ENCODE measurements around the gene CCDC102A.
"Not testable (repeated sequence)": the region's sequence is repeated elsewhere in the genome, so short reads cannot be mapped to it uniquely, and the experiment has no call there.

Gene CCDC102A

GRCh38 chr16:57509231-57509923 is 27.0 kb downstream of the CCDC102A start:
- ATAC-seq = no peak
- H3K36me3 Mint-ChIP-seq = peaks cover 22% of the 10 kb centered on the region
- H3K4me1 Mint-ChIP-seq = no peaks in the 10 kb centered on the region
- H3K9me3 Mint-ChIP-seq = no peaks in the 10 kb centered on the region
- H3K27ac Mint-ChIP-seq = no peak overlapping the region
- peaks cover 44% of the 10 kb centered on the region for H3K27me3 Mint-ChIP-seq
- no peak overlapping the region for H3K4me3 Mint-ChIP-seq

GRCh38 chr16:57508035-57508425 is 28.3 kb downstream of the CCDC102A start:
- Mint-ChIP-seq H3K27ac (no peak overlapping the region), H3K36me3 (peaks cover 14% of the 10 kb centered on the region)

GRCh38 chr16:57507136-57508034 is 29.0 kb downstream of the CCDC102A start:
- Mint-ChIP-seq H3K36me3 (peaks cover 9% of the 10 kb centered on the region), H3K4me3 (no peak overlapping the region), H3K27ac (no peak overlapping the region), H3K4me1 (no peaks in the 10 kb centered on the region), H3K27me3 (peaks cover 54% of the 10 kb centered on the region), H3K9me3 (no peaks in the 10 kb centered on the region)
- ATAC-seq = no peak

More at GRCh38 chr16:57508035-57508425, 28.3 kb downstream of the CCDC102A start:
- no peak overlapping the region for H3K4me3 Mint-ChIP-seq
- no peak for ATAC-seq
- H3K4me1 Mint-ChIP-seq = no peaks in the 10 kb centered on the region
- peaks cover 49% of the 10 kb centered on the region for H3K27me3 Mint-ChIP-seq
- H3K9me3 Mint-ChIP-seq = no peaks in the 10 kb centered on the region

GRCh38 chr16:57505169-57505568 is 31.2 kb downstream of the CCDC102A start:
- Mint-ChIP-seq H3K9me3 (no peaks in the 10 kb centered on the region), H3K27me3 (peaks cover 54% of the 10 kb centered on the region), H3K4me1 (no peaks in the 10 kb centered on the region), H3K27ac (no peak overlapping the region), H3K4me3 (no peak overlapping the region), H3K36me3 (no peaks in the 10 kb centered on the region)
- ATAC-seq = no peak

- no peaks in the 10 kb centered on the region for H3K4me1 Mint-ChIP-seq
- H3K27ac Mint-ChIP-seq = no peak overlapping the region
- ATAC-seq = no peak
- H3K36me3 Mint-ChIP-seq = no peaks in the 10 kb centered on the region
- H3K9me3 Mint-ChIP-seq = no peaks in the 10 kb centered on the region
- no peak overlapping the region for H3K4me3 Mint-ChIP-seq
- peaks cover 54% of the 10 kb centered on the region for H3K27me3 Mint-ChIP-seq
Observed at GRCh38 chr16:57504491-57504890, 31.9 kb downstream of the CCDC102A start.

GRCh38 chr16:57504001-57504400 is 32.4 kb downstream of the CCDC102A start:
- Mint-ChIP-seq H3K27ac (no peak overlapping the region), H3K27me3 (peaks cover 57% of the 10 kb centered on the region), H3K4me3 (no peak overlapping the region), H3K9me3 (no peaks in the 10 kb centered on the region), H3K4me1 (no peaks in the 10 kb centered on the region), H3K36me3 (no peaks in the 10 kb centered on the region)
- no peak for ATAC-seq

- Mint-ChIP-seq H3K4me1 (no peaks in the 10 kb centered on the region), H3K9me3 (no peaks in the 10 kb centered on the region), H3K4me3 (no peak overlapping the region), H3K27ac (no peak overlapping the region), H3K36me3 (no peaks in the 10 kb centered on the region), H3K27me3 (peaks cover 56% of the 10 kb centered on the region)
- no peak for ATAC-seq
Observed at GRCh38 chr16:57503366-57503765, 33.0 kb downstream of the CCDC102A start.

- Mint-ChIP-seq H3K27ac (no peak overlapping the region), H3K36me3 (no peaks in the 10 kb centered on the region)
- no peak for ATAC-seq
Observed at GRCh38 chr16:57502048-57502775, 34.2 kb downstream of the CCDC102A start.

GRCh38 chr16:57501492-57501891 is 34.9 kb downstream of the CCDC102A start:
- no peak for ATAC-seq
- H3K27me3 Mint-ChIP-seq = peaks cover 37% of the 10 kb centered on the region
- H3K4me3 Mint-ChIP-seq = no peak overlapping the region
- H3K36me3 Mint-ChIP-seq = no peaks in the 10 kb centered on the region
- H3K27ac Mint-ChIP-seq = no peak overlapping the region
- H3K4me1 Mint-ChIP-seq = no peaks in the 10 kb centered on the region
- H3K9me3 Mint-ChIP-seq = no peaks in the 10 kb centered on the region

More at GRCh38 chr16:57502048-57502775, 34.2 kb downstream of the CCDC102A start:
- no peak overlapping the region for H3K4me3 Mint-ChIP-seq
- peaks cover 45% of the 10 kb centered on the region for H3K27me3 Mint-ChIP-seq
- no peaks in the 10 kb centered on the region for H3K9me3 Mint-ChIP-seq
- no peaks in the 10 kb centered on the region for H3K4me1 Mint-ChIP-seq

- no peak for ATAC-seq
- Mint-ChIP-seq H3K4me1 (no peaks in the 10 kb centered on the region), H3K4me3 (no peak overlapping the region), H3K27me3 (peaks cover 32% of the 10 kb centered on the region), H3K27ac (no peak overlapping the region), H3K36me3 (no peaks in the 10 kb centered on the region), H3K9me3 (no peaks in the 10 kb centered on the region)
Observed at GRCh38 chr16:57500578-57501111, 35.7 kb downstream of the CCDC102A start.

GRCh38 chr16:57499941-57500340 is 36.4 kb downstream of the CCDC102A start:
- peaks cover 27% of the 10 kb centered on the region for H3K27me3 Mint-ChIP-seq
- not testable (repeated sequence) for H3K9me3 Mint-ChIP-seq, ATAC-seq, H3K4me1 Mint-ChIP-seq, H3K36me3 Mint-ChIP-seq, H3K4me3 Mint-ChIP-seq, H3K27ac Mint-ChIP-seq

GRCh38 chr16:57498031-57498430 is 38.3 kb downstream of the CCDC102A start:
- peaks cover 26% of the 10 kb centered on the region for H3K27me3 Mint-ChIP-seq
- no peak overlapping the region for H3K27ac Mint-ChIP-seq
- H3K9me3 Mint-ChIP-seq = no peaks in the 10 kb centered on the region
- H3K4me3 Mint-ChIP-seq = no peak overlapping the region
- ATAC-seq = no peak
- H3K36me3 Mint-ChIP-seq = no peaks in the 10 kb centered on the region
- H3K4me1 Mint-ChIP-seq = peaks cover 11% of the 10 kb centered on the region

- Mint-ChIP-seq H3K27ac (no peak overlapping the region), H3K4me1 (peaks cover 11% of the 10 kb centered on the region), H3K4me3 (no peak overlapping the region), H3K27me3 (peaks cover 21% of the 10 kb centered on the region), H3K36me3 (no peaks in the 10 kb centered on the region), H3K9me3 (no peaks in the 10 kb centered on the region)
- ATAC-seq = no peak
Observed at GRCh38 chr16:57497121-57497520, 39.2 kb downstream of the CCDC102A start.

- peaks cover 14% of the 10 kb centered on the region for H3K27me3 Mint-ChIP-seq
- H3K36me3 Mint-ChIP-seq = no peaks in the 10 kb centered on the region
- H3K27ac Mint-ChIP-seq = no peak overlapping the region
- no peak overlapping the region for H3K4me3 Mint-ChIP-seq
- no peaks in the 10 kb centered on the region for H3K9me3 Mint-ChIP-seq
- H3K4me1 Mint-ChIP-seq = peaks cover 11% of the 10 kb centered on the region
- no peak for ATAC-seq
Observed at GRCh38 chr16:57493767-57494166, 42.6 kb downstream of the CCDC102A start.

GRCh38 chr16:57489229-57489628 is 47.1 kb downstream of the CCDC102A start:
- Mint-ChIP-seq H3K27me3 (peaks cover 19% of the 10 kb centered on the region), H3K4me3 (no peak overlapping the region), H3K27ac (no peak overlapping the region), H3K36me3 (no peaks in the 10 kb centered on the region), H3K4me1 (peaks cover 37% of the 10 kb centered on the region), H3K9me3 (no peaks in the 10 kb centered on the region)
- ATAC-seq = no peak

All from stimulated activated memory B cell treated with anti-CD40 and anti-IgM and Interleukin-4, amounts not matched to agents 10 μg/mL and 1 μg/mL and 100 μg/mL, for 72 hours (primary cell).